Natural killer cell treated with Interleukin-12 subunit alpha and Interleukin-12 subunit beta and Interleukin-15 and Interleukin-18, amount 100 ng/mL, for 72 hours (primary cell): ENCODE data around the gene DNASE2. TPM values are rescaled to one million over a fixed set of nuclear protein-coding genes. Genes with fewer than 3 reads are reported as not detected.
"Not testable (repeated sequence)": the region's sequence is repeated elsewhere in the genome, so short reads cannot be mapped to it uniquely, and the experiment has no call there.

Source experiments
- ATAC-seq, 2 donors: fragments of 150-1000 bp; cut with Tn5 transposase in 1 of 2; sonication (Bioruptor Pico), chemical (Tn5 transposase) in 1 of 2; 2 replicates each; pipeline ENCODE4 v1.10.0; 2021
- DNase-seq: peaks from one replicate; pipeline ENCODE4 v3.0.0; 2022; ENCODE audit warnings: low spot score
- H3K27ac Mint-ChIP-seq, 2 donors: 1 replicate in 1 of 2; 2 replicates in 1 of 2; pipeline ENCODE4 v1.8.0; 2022; ENCODE audit warnings: mixed read lengths in 2 of 2, mild to moderate bottlenecking in 1 of 2, moderate library complexity in 1 of 2
- H3K27me3 Mint-ChIP-seq, 2 donors: 1 replicate in 1 of 2; 2 replicates in 1 of 2; pipeline ENCODE4 v1.8.0; 2022; ENCODE audit warnings: mixed read lengths in 2 of 2
- H3K36me3 Mint-ChIP-seq: one replicate; pipeline ENCODE4 v1.8.0; 2022; ENCODE audit warnings: mixed read lengths
- H3K4me1 Mint-ChIP-seq, 2 donors: 1 replicate in 1 of 2; 2 replicates in 1 of 2; pipeline ENCODE4 v1.8.0; 2022; ENCODE audit warnings: low read depth in 2 of 2, mixed read lengths in 2 of 2, mild to moderate bottlenecking in 1 of 2
- H3K4me3 Mint-ChIP-seq: one replicate; pipeline ENCODE4 v1.8.0; 2022; ENCODE audit warnings: mixed read lengths
- H3K9me3 Mint-ChIP-seq: 2 replicates; pipeline ENCODE4 v1.8.0; 2022; ENCODE audit warnings: mixed read lengths
- total RNA-seq, 2 donors: library from RNA; stranded (reverse); gene quantifications; one replicate each; pipeline ENCODE4 v1.2.3, GENCODE V29; 2022

The DNASE2 gene
- total RNA-seq, 2 donors from 2014 or later = 30.3 to 32.7 TPM

DNA sequence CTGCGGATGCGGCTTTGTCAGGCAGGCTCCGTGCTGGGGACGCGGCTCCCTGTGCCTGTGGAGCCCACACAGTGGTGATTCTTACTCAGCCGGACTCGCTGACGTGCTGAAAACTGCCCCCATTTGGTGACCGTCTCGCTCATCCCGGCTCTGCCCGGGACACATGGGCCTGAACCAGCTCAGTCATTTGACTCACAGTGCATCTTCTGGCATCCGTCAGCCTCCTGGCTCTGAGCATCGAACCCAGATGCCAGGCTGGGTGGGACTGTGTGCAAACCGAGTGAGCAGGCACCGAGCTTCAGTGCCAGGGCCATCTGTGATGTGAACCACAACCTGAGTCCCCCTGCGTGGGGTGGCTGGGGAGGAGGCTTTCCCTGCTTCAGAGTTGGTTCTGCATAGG, 15.2 kb upstream of the DNASE2 start:
- Mint-ChIP-seq H3K4me1 (peaks cover 18 to 24% of the 10 kb centered on the region in 2 donors), H3K9me3 (no peaks in the 10 kb centered on the region), H3K4me3 (no peak overlapping the region), H3K27ac (no peak overlapping the region), H3K36me3 (peaks cover 10% of the 10 kb centered on the region), H3K27me3 (no peaks in the 10 kb centered on the region)
- no peak for ATAC-seq
- no peak for DNase-seq

DNA sequence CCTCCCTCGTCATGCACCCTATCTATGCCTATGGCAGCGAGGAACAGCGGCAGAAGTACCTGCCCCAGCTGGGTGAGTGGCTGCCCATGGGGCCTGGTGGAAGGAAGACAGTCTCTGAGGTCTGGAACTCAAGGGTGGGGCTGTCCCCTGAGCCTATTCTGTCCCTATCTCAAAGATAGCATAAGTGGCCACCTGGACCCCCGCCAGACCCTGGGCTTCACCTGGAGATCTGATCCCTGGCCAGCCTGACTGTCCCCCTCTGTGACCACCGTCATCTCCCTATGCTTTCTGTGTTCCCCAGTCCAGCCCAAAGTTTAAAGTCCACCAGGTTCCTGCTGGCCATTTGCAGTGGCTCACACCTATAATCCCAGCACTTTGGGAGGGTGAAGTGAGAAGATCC, 12.3 kb upstream of the DNASE2 start:
- Mint-ChIP-seq H3K4me1 (peaks cover 18 to 21% of the 10 kb centered on the region in 2 donors), H3K9me3 (no peaks in the 10 kb centered on the region), H3K27ac (no peak overlapping the region), H3K27me3 (no peaks in the 10 kb centered on the region), H3K4me3 (peak overlapping the region; percentile 38), H3K36me3 (peaks cover 10% of the 10 kb centered on the region)
- no peak for DNase-seq
- ATAC-seq = no peak

DNA sequence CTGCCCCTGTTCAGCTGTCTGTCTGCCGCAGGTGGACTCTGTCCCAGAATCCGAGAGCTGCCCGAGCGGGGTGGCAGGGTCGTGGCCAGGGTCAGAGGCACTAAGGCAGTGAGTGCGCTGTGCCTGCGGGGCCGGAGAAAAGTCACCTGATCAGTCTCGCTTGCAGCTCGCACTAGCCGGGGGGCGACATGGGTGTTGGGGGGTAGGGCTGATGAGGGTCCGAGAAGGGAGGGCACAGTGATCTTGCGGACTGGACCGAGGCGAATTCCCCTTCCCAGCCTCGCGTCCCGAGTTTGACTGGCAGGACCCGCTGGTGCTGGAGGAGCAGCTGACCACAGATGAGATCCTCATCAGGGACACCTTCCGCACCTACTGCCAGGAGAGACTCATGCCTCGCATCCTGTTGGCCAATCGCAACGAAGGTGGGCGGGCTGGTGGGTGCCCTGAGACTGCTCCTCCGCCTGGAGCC, 10.3 kb upstream of the DNASE2 start:
- peaks cover 17 to 18% of the 10 kb centered on the region in 2 donors for H3K4me1 Mint-ChIP-seq
- H3K27me3 Mint-ChIP-seq = no peaks in the 10 kb centered on the region
- H3K9me3 Mint-ChIP-seq = no peaks in the 10 kb centered on the region
- H3K27ac Mint-ChIP-seq = peak overlapping the region; percentile 68 to 93
- DNase-seq (no peak), ATAC-seq (no peak)
- H3K36me3 Mint-ChIP-seq = peaks cover 6% of the 10 kb centered on the region
- peak overlapping the region; percentile 90 for H3K4me3 Mint-ChIP-seq

DNA sequence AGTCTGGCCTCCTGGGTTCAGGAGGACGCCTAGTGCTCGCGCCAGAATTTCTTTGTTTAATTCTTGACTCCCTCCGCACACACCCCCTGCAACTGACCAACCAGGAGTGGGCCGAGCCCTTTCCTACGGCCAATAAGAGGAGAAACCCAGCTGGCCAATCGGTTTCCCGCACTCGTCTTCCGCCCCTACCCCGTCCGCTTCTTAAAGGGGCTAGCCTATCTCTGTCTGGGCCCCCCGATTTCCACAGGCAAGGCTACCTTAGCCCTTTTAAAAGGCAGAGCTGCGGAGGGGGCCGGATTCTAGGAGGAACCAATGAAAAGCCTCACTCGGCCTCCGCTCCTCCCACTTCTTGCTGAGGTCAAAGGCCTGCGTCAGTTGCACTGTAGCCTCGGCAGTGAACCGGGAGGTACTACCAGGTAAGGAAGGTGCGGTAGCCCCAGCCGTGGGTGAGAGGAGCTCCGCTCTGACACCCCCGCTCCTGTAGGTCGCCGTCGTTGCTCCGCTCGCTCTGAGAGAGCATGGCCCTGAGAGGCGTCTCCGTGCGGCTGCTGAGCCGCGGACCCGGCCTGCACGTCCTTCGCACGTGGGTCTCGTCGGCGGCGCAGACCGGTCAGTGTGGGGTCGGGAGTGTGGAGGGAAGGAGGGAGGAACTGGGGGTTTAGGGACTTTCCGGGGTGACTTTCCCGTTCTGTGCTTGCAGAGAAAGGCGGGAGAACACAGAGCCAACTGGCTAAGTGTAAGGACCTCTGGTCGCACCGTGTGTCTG, 9.7 kb upstream of the DNASE2 start, which contains the start of gene GCDH:
Gene GCDH (plus strand): TSS at position 374 of the 766 bp plus-strand sequence. CDS start 145 bp downstream, at position 519.
- ATAC-seq = peak; percentile 98 to 99
- Mint-ChIP-seq H3K9me3 (no peaks in the 10 kb centered on the region), H3K27me3 (no peaks in the 10 kb centered on the region), H3K36me3 (peaks cover 6% of the 10 kb centered on the region), H3K27ac (peak within 1 kb of the TSS; percentile 68 to 93), H3K4me1 (peaks cover 17 to 18% of the 10 kb centered on the region in 2 donors), H3K4me3 (peak within 1 kb of the TSS; percentile 90)
- DNase-seq = peak; percentile 98

DNA sequence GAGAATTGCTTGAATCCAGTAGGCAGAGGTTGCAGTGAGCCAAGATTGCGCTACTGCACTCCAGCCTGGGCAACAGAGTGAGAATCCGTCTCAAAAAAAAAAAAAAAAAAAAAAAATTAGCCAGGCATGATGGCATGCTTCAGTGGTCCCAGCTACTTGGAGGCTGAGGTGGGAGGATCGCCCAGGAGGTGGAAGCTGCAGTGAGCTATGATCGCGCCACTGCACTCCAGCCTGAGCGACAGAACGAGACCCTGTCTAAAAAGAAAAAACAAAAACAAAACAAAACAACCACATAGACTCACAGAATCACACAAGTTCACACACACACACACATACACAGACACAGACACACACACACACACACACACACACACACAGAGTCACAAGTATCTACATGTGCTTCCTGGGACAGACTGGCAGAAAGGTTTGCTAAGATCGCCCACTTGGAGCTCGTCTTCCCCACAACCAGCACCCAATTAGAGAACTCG, 9.1 kb upstream of the DNASE2 start:
- Mint-ChIP-seq H3K4me3 (peak overlapping the region; percentile 90), H3K4me1 (peaks cover 17 to 18% of the 10 kb centered on the region in 2 donors), H3K27ac (peak overlapping the region; percentile 68 to 93)
- H3K36me3 Mint-ChIP-seq, ATAC-seq, H3K9me3 Mint-ChIP-seq, DNase-seq, H3K27me3 Mint-ChIP-seq: not testable (repeated sequence)

DNA sequence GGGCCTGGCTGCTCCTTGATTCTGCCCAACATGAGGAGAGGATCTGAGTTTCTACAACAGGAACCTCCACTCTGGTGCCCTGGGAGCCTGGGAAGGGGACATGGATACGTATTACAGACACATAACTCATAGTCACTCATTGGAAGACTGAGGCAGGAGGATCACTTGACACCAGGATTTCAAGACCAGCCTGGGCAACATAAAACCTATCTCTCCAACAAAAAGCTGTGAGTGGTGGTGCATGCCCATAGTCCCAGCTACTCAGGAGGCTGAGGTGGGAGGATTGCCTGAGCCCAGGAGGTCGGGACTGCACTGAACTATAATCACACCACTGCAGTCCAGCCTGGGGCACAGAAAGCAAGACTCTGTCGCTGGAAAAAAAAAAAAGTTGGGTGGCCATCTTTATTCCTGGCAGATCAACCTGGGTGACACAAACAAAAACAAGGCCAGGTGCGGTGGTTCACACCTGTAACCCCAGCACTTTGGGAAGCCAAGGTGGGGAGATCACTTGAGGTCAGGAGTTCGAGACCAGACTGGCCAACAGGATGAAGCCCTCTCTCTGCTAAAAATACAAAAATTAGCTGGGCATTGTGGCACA, 6.9 kb upstream of the DNASE2 start:
- no peaks in the 10 kb centered on the region for H3K9me3 Mint-ChIP-seq
- H3K4me1 Mint-ChIP-seq = peaks cover 18 to 23% of the 10 kb centered on the region in 2 donors
- H3K36me3 Mint-ChIP-seq = no peaks in the 10 kb centered on the region
- H3K27ac Mint-ChIP-seq = no peak overlapping the region
- no peaks in the 10 kb centered on the region for H3K27me3 Mint-ChIP-seq
- DNase-seq = no peak
- H3K4me3 Mint-ChIP-seq = no peak overlapping the region
- ATAC-seq = no peak

DNA sequence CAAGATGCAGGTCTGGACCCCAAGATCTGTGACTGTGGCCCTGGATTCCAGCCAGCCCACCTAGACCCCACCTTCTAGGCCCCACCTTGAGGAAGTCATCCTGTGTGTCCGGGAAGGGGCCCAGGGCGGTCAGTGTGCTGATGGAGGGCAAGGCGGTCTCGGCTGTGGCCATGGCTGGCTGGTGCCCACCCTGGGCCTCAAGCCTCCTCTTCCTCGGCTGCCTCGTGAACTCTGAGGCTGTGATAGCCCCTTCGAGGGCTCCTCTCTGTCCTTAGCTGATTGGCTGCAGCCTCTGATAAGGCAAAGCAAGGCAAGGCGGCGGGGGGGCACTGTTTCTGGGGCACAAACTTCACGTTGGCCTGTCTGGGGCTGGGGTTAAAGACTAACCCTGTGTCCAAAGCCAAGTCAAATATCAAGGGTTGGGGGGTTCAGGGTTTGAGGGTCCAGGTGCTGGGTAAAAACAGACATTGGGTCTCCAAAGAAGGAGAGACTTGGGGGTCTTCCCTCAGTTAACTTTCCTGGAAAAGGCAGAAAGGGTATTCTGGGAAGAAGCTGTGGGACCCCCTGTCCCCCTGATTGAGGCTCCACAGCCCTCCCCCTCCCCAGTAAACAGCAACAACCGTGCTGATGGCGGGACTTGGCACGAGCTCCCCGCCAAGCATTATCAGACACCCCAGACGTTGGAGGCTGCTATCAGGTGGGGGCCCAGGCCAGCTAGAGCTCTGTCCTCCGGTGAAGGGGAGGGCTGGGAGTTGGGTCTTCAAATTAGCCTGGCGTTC, 5.9 kb upstream of the DNASE2 start, which contains the start of gene KLF1:
Gene KLF1 (minus strand): TSS at position 233 of the 779 bp plus-strand sequence. CDS start 61 bp downstream, at position 172.
- H3K9me3 Mint-ChIP-seq = no peaks in the 10 kb centered on the region
- DNase-seq = no peak
- peaks cover 21 to 25% of the 10 kb centered on the region in 2 donors for H3K4me1 Mint-ChIP-seq
- H3K27me3 Mint-ChIP-seq = no peaks in the 10 kb centered on the region
- ATAC-seq = no peak
- peak within 1 kb of the TSS; percentile 51 for H3K4me3 Mint-ChIP-seq
- no peak within 1 kb of the TSS for H3K27ac Mint-ChIP-seq
- no peaks in the 10 kb centered on the region for H3K36me3 Mint-ChIP-seq

DNA sequence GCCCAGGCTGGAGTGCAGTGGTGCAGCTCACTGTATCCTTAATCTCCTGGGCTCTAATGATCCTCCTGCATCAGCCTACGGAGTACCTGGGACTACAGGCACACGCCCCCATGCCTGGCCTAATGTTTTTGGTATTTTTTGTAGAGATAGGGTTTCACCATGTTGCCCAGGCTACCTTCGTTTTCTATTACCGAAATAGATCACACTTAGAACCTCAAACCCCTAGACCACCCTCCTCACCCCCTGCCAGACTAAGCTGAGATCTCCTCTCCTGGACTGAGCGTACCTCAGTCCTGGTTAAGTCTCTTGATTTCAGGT, 5.4 kb upstream of the DNASE2 start:
- Mint-ChIP-seq H3K36me3 (no peaks in the 10 kb centered on the region), H3K27ac (no peak overlapping the region), H3K9me3 (no peaks in the 10 kb centered on the region), H3K4me3 (peak overlapping the region; percentile 51), H3K4me1 (peaks cover 21 to 24% of the 10 kb centered on the region in 2 donors), H3K27me3 (no peaks in the 10 kb centered on the region)
- ATAC-seq (no peak), DNase-seq (no peak)

DNA sequence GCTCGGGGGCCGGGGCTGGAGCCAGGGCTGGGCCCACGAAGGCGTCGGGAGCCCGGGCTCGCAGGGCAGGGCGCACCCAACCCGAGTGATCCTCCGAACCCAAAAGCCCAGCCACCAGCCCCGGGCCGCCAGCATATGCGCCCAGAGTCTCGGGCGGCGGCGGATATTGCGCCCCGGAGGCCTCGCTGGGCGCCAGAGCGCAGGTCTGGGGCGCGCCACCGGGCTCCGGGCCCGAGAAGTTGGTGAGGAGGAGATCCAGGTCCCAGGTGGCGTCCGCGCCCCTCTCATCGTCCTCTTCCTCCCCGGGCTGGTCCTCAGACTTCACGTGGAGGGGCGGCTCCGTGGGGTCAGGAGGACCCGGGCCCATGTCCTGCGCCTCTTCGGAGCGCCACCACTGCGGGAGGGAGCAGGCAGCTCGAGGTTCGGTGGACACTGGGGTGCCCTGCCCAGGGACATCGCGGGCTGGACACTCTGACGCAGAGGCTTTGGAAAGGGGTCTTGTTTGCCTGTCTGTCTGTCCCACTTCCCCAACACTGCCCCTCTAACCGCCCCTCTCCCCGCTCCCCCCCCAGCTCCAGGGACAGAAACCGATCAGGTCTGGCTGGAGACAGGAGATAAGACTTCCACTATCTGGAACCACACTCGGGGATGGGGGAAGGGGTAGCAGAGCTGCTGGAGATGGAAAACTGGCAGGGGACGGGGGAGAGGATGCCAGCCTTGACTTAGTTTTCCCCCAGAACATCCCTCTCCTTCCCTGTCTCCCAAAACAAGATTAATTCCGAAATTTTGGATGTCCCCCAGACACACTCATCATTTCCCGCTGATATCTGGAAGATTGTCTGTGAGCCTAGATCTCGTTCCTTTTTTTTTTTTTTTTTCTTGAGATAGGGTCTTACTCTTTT, 4.8 kb upstream of the DNASE2 start:
- H3K4me3 Mint-ChIP-seq = peak overlapping the region; percentile 51
- no peak overlapping the region for H3K27ac Mint-ChIP-seq
- no peak for DNase-seq
- H3K4me1 Mint-ChIP-seq = peaks cover 18 to 21% of the 10 kb centered on the region in 2 donors
- H3K27me3 Mint-ChIP-seq = no peaks in the 10 kb centered on the region
- peak; percentile 2 to 25 for ATAC-seq
- H3K9me3 Mint-ChIP-seq = no peaks in the 10 kb centered on the region
- H3K36me3 Mint-ChIP-seq = no peaks in the 10 kb centered on the region

DNA sequence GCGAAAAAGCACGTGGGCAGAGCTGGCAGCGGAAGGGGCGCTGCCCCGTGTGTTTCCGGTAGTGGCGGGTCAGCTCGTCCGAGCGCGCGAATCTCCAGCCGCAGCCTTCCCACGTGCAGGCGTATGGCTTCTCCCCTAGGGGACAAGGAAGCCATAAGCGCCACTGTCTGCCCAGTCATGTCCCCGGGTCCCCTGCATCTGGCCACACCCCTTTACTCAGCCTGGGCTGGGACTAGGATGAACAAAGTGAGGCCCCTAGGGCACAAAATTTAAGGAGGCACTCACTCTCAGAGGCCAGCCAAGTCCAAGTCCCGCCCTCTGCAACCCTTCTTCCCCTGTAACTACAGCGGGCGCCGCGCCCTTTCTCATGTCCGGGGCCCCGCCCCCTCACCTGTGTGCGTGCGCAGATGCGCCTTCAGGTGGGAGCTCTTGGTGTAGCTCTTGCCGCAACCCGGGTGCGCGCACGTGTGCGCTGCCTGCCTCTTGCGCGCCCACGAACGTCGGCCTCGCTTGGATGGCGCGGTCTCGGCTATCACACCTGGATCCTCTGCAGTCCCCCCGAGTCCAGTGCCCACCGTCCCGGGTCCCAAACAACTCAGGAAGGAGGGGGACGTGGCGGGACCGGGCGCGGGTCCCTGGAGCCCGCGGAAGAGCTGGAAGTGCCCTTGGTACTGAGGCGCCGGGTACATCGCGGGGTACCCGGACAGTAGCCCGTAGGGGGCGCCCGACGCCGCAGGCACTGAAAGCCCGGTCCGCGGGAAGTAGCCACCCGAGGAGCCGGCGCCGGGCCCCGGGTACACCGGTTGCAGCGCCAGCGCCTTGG, 3.9 kb upstream of the DNASE2 start:
- Mint-ChIP-seq H3K4me1 (peaks cover 12 to 13% of the 10 kb centered on the region in 2 donors), H3K27me3 (no peaks in the 10 kb centered on the region), H3K9me3 (no peaks in the 10 kb centered on the region), H3K36me3 (no peaks in the 10 kb centered on the region), H3K4me3 (peak overlapping the region; percentile 90), H3K27ac (peak overlapping the region in 1 of 2 donors; percentile 67)
- peak; percentile 84 for DNase-seq
- ATAC-seq = peak; percentile 80 to 86

DNA sequence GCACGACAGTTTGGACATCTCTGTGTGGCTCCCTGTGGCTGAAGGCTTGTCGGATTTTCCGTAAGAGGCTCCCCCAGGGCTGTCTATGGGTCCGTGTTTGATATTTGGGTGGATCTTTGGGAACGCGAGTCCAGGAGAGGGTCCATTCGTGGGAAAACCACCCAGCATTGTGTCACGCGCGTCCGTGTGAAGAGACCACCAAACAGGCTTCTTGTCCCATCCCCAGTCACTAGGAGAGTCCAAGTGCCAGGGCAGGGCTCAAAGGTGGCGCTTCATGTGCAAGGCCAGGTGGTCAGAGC, 3.3 kb upstream of the DNASE2 start:
- ATAC-seq = no peak
- Mint-ChIP-seq H3K4me1 (peaks cover 12 to 13% of the 10 kb centered on the region in 2 donors), H3K36me3 (no peaks in the 10 kb centered on the region), H3K27ac (peak overlapping the region in 1 of 2 donors; percentile 67), H3K9me3 (no peaks in the 10 kb centered on the region), H3K27me3 (no peaks in the 10 kb centered on the region), H3K4me3 (peak overlapping the region; percentile 90)
- no peak for DNase-seq

DNA sequence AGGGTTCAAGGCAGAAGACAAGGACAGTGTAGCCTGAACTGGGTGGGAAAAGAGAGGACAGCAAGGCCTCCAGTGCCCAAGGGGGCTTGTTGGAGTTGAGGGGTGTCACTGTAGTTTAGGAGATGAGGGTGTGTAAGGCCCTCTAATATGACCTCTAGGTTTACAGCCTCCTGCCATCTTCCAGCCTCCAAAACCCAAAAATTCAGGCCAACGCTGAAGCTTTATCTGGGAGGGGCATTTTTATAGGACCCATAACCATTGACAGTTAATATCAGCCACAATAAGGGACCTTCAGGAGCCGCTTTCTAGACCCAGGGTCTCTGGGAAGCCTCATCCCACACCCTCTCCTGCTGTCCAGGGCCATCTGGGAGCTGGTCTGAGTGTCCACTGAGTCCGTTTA, 3.0 kb upstream of the DNASE2 start:
- Mint-ChIP-seq H3K4me3 (peak overlapping the region; percentile 27), H3K36me3 (no peaks in the 10 kb centered on the region), H3K27me3 (no peaks in the 10 kb centered on the region), H3K27ac (no peak overlapping the region), H3K4me1 (peaks cover 12 to 13% of the 10 kb centered on the region in 2 donors), H3K9me3 (no peaks in the 10 kb centered on the region)
- ATAC-seq (no peak), DNase-seq (no peak)
